Neural cell (in vitro differentiated cells): ENCODE measurements around the gene PMEPA1.

Experiments
- EP300 ChIP-seq: fragments of 450-650 bp; conservative IDR thresholded peaks from 2 replicates; pipeline ENCODE4 v1.6.1; 2014; ENCODE audit warnings: antibody characterized with exemption, mild to moderate bottlenecking, moderate library complexity; ENCODE audit not compliant: poor library complexity, severe bottlenecking
- EZH2 ChIP-seq: fragments of 200-600, 300-800 bp; shearing (Covaris generic), sonication (generic); IDR thresholded peaks from 2 replicates; pipeline ENCODE4 v1.6.1; 2014; ENCODE audit warnings: antibody characterized with exemption, low read length, borderline replicate concordance, mild to moderate bottlenecking; ENCODE audit not compliant: insufficient read depth, poor library complexity, severe bottlenecking
- POLR2AphosphoS5 ChIP-seq: IDR thresholded peaks from 2 replicates; pipeline ENCODE4 v1.6.1; 2012
- RAD21 ChIP-seq: fragments of 450-650 bp; conservative IDR thresholded peaks from 2 replicates; pipeline ENCODE4 v1.6.1; 2014; ENCODE audit warnings: antibody characterized with exemption, mild to moderate bottlenecking, moderate library complexity
- SMC3 ChIP-seq: fragments of 450-650 bp; conservative IDR thresholded peaks from 2 replicates; pipeline ENCODE4 v1.6.1; 2014; ENCODE audit warnings: antibody characterized with exemption, mild to moderate bottlenecking, moderate library complexity; ENCODE audit not compliant: poor library complexity
- TAF1 ChIP-seq: IDR thresholded peaks from 2 replicates; pipeline ENCODE4 v1.6.1; 2012; ENCODE audit warnings: low read depth
- TF ChIP-seq, protein P1 (sequence below): fragments of 450-650 bp; IDR thresholded peaks from 2 replicates; pipeline ENCODE4 v1.5.1; 2014; ENCODE audit warnings: antibody characterized with exemption, mild to moderate bottlenecking, moderate library complexity; ENCODE audit not compliant: poor library complexity, severe bottlenecking
- TF ChIP-seq, protein P2 (sequence below): IDR thresholded peaks from 2 replicates; pipeline ENCODE4 v1.6.1; 2012; ENCODE audit warnings: borderline replicate concordance

DNA sequence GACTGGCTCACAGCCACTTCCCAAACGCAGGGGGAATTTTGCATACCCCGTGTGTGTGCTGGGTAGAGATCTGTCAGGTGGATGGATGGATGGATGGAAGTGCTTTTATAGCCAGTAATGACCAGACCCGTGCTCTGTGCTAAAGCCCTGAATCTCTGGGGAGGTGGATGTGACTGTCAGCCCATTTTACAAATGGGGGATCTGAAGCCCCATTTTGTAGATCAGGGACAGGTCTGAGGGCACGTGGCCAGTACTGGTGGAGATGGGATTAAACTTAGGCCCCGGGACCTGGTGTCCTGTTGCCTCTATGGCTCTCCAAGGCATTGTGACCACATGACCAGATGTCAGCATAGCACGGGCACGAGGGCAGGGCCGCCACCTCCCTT, 51.4 kb downstream of the PMEPA1 start:
- TF ChIP-seq, protein P1, sequence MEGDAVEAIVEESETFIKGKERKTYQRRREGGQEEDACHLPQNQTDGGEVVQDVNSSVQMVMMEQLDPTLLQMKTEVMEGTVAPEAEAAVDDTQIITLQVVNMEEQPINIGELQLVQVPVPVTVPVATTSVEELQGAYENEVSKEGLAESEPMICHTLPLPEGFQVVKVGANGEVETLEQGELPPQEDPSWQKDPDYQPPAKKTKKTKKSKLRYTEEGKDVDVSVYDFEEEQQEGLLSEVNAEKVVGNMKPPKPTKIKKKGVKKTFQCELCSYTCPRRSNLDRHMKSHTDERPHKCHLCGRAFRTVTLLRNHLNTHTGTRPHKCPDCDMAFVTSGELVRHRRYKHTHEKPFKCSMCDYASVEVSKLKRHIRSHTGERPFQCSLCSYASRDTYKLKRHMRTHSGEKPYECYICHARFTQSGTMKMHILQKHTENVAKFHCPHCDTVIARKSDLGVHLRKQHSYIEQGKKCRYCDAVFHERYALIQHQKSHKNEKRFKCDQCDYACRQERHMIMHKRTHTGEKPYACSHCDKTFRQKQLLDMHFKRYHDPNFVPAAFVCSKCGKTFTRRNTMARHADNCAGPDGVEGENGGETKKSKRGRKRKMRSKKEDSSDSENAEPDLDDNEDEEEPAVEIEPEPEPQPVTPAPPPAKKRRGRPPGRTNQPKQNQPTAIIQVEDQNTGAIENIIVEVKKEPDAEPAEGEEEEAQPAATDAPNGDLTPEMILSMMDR = no peak
- TF ChIP-seq EP300 = no peak
- no peak for TF ChIP-seq EZH2
- TF ChIP-seq, protein P2, sequence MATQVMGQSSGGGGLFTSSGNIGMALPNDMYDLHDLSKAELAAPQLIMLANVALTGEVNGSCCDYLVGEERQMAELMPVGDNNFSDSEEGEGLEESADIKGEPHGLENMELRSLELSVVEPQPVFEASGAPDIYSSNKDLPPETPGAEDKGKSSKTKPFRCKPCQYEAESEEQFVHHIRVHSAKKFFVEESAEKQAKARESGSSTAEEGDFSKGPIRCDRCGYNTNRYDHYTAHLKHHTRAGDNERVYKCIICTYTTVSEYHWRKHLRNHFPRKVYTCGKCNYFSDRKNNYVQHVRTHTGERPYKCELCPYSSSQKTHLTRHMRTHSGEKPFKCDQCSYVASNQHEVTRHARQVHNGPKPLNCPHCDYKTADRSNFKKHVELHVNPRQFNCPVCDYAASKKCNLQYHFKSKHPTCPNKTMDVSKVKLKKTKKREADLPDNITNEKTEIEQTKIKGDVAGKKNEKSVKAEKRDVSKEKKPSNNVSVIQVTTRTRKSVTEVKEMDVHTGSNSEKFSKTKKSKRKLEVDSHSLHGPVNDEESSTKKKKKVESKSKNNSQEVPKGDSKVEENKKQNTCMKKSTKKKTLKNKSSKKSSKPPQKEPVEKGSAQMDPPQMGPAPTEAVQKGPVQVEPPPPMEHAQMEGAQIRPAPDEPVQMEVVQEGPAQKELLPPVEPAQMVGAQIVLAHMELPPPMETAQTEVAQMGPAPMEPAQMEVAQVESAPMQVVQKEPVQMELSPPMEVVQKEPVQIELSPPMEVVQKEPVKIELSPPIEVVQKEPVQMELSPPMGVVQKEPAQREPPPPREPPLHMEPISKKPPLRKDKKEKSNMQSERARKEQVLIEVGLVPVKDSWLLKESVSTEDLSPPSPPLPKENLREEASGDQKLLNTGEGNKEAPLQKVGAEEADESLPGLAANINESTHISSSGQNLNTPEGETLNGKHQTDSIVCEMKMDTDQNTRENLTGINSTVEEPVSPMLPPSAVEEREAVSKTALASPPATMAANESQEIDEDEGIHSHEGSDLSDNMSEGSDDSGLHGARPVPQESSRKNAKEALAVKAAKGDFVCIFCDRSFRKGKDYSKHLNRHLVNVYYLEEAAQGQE = no peak
- no peak for TF ChIP-seq TAF1
- no peak for TF ChIP-seq RAD21
- no peak for TF ChIP-seq POLR2AphosphoS5
- TF ChIP-seq SMC3 = no peak
